ENCODE measurements around the gene ZNF550.

The ZNF550 gene

GRCh38 chr19:57559404-57560025, at the start of gene ZNF550:
Gene ZNF550 (minus strand): TSS chr19:57559863. CDS start chr19:57559682, 181 bp downstream.
- peak; percentile 89 for DNase-seq (ENCODE audit: low read depth)

GRCh38 chr19:57606931-57607330, 47.3 kb upstream of the ZNF550 start:
- DNase-seq (ENCODE audit: low read depth) = no peak

DNA sequence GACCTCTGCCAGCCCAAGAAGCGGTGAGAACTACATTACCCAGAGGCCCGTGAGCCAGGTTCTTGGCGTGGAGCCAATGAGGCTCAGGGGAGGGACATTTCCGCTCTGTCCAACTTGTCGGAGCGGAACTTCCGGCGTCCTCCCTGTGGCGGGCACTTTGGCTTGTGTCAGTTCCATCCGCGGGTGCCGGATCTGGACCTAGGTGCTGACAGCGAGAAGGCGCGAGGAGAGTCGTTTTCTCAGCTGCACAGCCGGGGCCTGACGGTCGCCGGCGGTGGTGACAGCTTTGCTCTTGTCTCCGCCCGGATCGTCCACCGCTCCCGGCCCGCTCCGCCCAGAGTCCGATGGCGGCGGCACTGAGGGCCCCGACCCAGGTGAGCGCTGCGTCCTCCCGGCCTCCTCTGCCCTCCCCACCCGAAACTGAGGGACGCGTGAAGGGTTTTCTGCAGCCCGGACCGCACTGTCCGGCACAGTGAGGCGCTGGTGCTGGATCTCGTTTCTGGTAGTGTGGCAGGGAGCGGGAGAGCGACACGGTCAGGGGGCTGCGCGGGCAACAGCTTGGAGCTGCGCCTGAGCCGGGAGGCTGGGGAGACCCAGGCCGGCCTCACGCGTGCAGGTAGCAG, 40.2 kb upstream of the ZNF550 start, which contains the start of gene ZNF530:
TSS of gene ZNF530 (plus strand) at position 125 of the 623 bp plus-strand sequence. CDS start 4,461 bp downstream, outside the sequence.
- peak; percentile 96 for DNase-seq (ENCODE audit: low read depth)

DNA sequence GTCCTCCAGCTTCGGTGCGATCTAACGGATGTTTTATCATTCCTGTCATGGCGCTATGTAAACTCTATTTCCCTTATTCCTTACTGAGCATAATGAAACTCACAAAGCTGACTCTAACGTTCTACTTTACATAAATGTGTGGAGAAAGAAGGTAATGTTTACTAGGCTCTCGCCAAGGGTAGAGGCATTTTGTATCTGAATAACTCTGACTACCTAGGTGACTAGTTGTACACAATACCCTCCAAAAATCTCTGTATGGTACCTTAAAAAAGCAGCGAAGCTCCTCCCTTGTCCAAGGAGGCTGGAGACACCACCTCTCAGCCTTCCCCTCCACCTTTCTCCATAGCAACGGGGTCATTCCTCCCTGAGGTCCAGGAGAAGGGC, 39.7 kb upstream of the ZNF550 start:
- DNase-seq (ENCODE audit: low read depth) = no peak

DNA sequence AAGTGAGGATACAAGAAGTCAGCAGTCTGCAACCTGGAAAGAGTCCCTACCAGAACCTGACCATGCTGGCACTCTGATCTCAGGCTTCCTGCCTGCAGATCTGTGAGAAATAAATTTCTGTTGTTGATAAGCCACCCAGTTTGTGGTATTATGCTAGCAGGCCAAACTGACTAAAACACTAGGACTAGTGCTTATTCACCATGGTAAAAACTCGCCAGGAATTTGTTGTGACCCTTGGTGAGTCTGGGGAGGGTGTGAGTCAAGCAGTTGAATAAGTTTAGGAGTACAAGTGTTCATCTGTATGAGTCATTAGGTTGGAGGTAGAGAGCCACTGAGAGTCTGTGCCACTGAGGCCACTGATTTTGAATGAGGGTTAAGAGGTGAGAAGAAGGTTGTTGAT, 27.9 kb upstream of the ZNF550 start:
- DNase-seq (ENCODE audit: low read depth) = peak; percentile 94

DNA sequence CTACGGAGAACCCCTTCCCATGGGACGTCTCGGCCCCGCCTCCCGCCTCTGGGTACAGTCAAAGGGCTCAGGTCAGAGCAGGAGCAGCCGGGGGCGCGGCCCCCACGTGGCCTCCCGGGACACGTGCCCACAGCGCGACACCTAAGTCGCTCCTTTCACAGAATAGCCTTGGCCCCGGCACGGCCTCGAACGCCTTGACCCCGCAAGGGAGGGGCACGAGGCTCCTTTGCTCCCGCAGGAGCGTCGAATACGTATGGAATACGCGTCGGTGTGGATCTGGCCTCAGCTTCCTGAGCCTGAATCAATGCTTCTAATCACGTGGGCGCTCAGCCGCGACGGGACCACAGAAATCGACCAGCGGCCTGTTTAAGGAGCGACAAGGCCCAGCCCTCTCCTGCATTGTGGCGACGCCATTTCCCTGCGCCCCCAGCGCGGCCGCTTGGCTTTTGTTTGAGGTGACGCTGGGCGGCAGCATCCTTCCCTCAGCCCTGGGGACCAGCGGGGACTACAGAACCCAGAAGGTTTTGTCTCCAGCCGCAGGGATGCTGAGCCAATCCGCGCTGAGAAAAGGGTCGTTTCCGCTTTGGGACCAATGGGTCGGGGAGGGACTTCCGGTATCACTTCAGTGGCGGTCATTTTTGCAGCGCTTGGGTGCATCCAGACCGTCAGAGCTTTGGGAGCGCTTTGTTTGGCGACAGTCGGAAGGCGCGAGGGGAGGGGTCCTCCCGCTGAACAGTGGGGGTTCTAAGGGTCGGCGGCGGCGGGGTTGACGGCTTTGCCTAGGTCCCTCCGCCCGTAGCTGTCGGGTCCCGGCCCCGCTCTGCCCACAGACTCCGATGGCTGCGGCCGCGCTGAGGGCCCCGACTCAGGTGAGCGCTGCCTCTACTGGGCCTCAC, 24.1 kb upstream of the ZNF550 start, which contains the start of gene ZIK1:
TSS of gene ZIK1 (plus strand) at position 625 of the 896 bp plus-strand sequence. CDS start at position 837, 212 bp downstream.
- peak; percentile 93 for DNase-seq (ENCODE audit: low read depth)

GRCh38 chr19:57583104-57583520, 23.4 kb upstream of the ZNF550 start:
- DNase-seq (ENCODE audit: low read depth) = no peak

DNA sequence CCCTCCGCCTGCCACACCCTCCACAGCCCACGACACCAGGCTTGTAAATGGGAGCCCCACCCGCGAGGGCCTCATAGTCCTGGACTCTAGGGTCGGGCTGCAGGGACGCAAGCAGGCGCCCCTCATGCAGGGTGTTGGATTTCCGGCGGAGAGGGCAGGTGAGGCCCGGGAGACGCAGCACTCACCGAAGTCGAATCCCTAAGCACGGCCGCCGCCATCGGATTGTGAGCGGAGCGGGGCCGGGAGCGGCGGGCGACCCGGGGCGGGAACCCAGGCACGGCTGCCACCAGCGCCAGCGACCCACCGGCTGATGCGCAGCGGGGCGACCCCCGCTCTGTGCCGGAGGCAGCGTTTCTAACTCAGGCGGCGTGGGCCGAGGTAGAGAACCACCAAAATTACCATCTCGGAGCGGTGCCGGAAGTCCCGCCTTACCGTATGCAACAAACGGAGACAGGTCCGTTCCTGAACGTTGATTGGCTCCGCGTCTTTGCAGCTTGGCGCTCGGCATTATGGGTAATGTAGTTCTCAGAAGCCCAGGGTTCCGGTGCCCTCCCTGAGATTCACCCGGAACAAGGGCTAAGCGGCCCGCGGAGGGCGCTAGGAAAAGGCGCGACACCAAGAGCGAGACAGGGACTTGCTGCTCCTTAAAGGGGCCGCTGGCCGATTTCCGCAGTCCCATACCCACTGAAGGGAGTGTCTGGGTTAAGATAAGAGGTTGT, 19.0 kb upstream of the ZNF550 start, which contains the start of gene ZNF416:
TSS of gene ZNF416 (minus strand) at position 425 of the 719 bp plus-strand sequence. CDS start at position 218, 207 bp downstream.
- peak; percentile 100 for DNase-seq (ENCODE audit: low read depth)

DNA sequence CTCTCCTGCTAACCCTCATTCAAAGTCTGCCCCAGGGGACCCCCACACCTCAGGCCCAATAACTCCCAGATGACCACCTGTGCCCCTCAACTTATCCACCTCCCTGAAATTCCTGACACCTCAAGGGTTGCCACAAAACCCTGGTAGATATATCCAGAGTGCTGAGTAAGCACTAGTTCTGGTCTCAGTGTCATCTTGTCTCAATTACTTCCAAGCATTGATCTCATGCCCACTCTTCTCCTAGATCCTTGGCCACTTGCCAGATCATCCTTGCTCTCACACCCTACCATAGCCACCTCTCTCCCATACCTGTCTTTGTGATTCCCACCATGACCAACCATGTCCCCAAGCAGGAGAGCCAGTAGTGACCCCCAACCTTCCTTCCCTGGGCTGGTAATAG, 17.0 kb upstream of the ZNF550 start:
- DNase-seq (ENCODE audit: low read depth) = no peak

DNA sequence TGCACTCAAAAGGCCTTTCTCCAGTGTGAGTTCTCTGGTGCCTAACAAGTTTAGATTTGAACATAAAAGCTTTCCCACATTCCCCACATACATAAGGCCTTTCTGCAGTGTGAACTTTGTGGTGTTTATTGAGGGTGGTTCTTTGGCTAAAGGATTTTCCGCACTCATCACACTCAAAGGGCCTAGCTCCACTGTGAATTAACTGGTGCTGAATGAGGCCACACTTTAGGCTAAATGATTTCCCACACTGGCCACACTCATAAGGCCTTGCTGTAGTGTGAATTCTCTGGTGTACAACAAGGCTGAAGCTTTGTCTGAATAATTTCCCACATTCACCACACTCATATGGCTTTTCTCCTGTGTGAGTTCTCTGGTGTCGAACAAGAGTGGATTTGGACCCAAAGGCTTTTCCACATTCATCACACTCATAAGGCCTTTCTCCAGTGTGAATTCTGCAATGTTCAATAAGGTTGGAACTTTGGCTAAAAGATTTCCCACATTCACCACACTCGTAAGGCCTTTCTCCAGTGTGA, 12.8 kb upstream of the ZNF550 start:
- DNase-seq (ENCODE audit: low read depth) = no peak

DNA sequence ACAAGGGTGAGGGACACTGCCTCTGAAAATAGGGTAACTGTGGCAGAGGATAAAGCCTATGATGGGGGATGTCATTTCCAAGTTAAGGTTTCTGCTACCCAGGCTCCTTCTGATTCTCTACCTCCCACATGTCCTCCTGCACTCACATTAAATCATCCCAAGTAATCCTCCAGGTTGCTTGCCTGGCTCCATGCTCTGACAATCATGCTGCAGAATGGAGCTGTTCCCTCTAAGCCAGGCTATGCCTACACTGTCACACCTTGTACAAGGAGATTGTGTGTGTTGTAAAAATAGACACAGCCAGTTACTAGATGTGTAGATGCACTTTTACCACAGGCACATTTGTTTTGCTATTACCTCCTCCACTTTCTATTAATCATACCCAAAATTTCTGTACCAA, 11.0 kb upstream of the ZNF550 start:
- no peak for DNase-seq (ENCODE audit: low read depth)

GRCh38 chr19:57566396-57567265, 7.0 kb upstream of the ZNF550 start:
- DNase-seq (ENCODE audit: low read depth) = peak; percentile 77

DNA sequence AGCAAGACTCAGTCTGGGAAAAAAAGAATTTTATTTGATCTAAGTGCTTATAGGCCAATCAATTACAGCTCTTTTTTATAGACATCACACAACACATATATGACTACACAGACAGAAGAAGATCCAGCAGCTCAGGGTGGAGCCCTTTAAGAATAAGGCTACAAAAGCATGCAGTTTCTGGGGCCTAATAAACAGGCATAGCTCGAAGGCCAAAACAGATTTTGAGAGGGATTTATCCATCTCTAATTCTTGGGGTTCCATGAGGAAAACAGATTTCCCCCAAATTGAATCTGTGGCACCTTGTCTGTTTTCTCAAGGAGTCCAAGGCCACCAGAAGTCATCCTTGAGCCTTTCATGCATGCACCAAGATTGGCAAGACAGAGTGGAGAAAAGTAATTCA, 3.9 kb upstream of the ZNF550 start:
- DNase-seq (ENCODE audit: low read depth) = no peak

- DNase-seq (ENCODE audit: low read depth) = peak; percentile 93
These were observed 407 bp upstream of the ZNF550 start for GRCh38 chr19:57560049-57560491.

DNA sequence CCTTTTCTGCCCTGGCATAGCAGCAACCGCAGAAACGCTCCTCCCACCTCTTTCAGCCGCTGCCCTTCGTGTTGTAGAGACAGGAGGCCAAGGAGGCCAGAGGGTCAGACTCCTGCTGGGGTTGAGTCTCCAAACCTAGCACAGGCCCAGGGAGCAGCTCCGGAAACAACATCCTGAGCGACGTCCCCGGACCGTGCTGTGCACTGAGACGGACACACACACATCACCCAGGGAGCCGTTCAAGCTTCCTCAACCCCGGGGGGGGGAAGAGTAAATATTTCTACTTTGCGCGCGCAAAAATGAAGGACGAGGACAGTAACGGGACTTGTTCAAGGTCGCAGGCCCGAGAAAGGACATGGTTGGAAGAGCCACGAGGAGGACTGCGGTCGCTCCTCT, 657 bp downstream of the ZNF550 start:
- DNase-seq (ENCODE audit: low read depth) = peak; percentile 49

DNA sequence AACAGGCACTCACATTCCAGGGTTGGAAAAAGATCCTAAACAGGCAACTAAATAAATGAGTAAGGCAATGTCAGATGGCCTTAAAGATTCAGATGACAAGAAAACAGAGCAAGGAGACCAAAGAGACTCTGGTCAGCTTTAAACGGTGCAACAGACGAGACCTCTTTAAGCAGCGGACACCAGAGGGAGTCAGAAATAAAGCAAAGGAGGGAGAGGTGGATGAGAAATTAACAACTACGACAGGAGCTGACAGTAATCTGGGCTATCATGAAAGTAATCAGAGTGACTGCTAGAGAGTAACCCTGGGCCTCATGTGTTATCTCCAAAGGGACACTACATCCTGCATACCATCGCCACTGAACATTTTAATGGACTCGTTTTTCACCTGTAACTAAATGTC, 1.1 kb downstream of the ZNF550 start:
- DNase-seq (ENCODE audit: low read depth) = peak; percentile 40

- no peak for DNase-seq (ENCODE audit: low read depth)
These were observed 2.0 kb downstream of the ZNF550 start for GRCh38 chr19:57557659-57558058.

DNA sequence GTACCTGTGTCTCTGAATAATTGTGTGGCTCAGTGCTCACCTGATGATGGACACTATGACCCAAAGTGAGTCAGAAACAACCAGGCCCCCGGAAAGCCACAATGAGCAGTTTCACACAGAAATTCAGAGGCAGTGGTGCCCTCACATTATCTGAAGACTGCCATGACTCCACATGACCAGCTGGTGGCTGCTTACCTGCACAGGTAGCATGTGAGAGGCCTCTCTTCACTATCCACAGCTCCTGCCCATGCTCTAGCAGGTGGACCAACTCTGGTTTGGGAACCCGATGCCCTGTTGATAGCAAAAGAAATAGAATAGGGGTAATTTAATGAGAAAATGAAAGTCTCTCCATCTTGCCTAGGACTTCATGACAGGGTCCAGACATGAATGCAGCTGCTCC, 7.2 kb downstream of the ZNF550 start:
- DNase-seq (ENCODE audit: low read depth) = no peak

DNA sequence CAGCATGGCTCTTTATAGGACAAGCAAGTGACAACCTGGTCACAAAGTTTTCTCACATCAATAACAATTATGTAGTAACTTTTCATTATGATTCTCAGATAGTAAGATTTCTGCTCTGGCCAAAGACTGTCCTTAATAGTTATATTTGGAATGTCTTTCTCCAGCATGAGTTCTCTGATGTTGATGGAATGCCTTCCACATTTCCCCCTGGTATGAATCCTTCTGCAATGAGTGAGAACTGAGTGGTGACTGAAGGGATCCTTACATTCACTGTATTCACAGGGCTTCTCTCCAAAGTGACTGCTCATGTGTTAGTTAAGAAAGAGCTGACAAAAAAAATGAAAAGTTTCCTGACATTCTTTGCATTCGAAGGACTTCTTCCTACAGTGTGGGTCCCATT, 13.2 kb downstream of the ZNF550 start:
- DNase-seq (ENCODE audit: low read depth) = no peak

GRCh38 chr19:57537953-57538547, 21.6 kb downstream of the ZNF550 start:
- DNase-seq (ENCODE audit: low read depth) = no peak
